Endometrium (tissue), 2 donors: ENCODE data around the gene PDE4D.

Source experiments
- FAIRE-seq: peaks from 2 replicates; lab custom pipeline; 2012; peaks lifted over from hg19 to GRCh38; lab: Jason Lieb, UNC
- donor health status: control.
- donor health status: control.

Gene PDE4D

DNA sequence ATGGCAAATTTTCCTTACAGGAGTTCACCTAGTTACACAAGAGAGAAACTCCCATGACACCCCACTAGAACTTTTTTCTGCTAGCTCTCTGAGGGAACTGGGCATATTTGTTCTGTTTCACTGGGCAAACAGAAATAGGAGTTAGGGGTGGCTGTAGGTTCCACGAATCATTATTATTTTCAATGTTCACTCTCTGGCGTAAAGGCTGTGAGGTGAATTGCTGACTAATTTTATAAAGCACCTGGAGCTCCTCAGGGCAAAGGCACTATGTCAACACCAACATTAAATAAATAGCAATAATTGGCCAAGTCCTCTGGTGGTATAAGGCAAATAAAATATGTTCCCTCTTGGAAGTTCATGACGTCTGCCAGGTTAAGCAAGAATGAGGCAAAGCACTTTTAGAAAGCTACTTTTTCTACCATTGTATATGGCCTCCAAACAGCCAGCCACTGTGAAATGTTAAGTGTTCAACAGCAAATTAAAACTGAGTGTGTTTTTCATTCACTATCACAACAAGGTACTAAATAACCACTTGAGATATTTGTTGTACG is 344.6 kb downstream of the PDE4D start:
- no peak for FAIRE-seq

DNA sequence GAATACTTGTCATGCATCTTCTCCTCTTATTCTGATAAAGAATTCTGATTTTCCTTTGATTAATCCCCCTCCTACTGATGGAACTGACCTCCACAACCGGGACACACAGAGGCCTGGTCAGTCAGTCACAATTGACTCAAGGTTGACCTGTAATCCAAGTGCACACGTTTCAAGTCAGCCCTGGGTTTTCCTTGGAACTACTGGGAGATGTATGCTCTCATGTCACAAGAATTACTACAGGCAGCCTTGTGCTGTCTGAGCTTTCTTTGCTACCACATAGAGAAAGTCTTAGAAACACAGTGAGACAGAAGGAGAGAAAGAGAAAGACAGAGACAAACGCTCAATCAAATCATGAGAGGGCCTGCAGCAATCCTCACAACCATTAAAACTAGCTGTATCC is 345.8 kb downstream of the PDE4D start:
- no peak for FAIRE-seq

DNA sequence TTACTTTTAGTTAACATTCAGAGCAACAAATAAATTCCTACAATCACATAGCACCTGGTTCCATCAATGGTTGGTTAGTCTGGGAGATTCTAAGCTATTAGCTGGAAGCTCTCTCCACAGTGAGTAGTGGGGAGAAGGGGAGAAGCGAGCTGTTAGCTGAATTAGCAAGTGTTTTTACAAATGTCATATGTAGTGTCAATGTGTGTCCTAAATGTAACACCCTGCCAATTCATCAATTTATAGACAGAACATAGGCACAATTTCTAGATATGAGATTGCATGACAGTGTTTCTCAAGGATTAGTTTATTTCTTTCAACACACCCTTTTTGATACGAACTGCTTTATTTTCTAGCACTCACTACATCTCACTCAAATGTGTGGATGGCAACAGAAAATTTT is 349.0 kb downstream of the PDE4D start:
- no peak for FAIRE-seq

DNA sequence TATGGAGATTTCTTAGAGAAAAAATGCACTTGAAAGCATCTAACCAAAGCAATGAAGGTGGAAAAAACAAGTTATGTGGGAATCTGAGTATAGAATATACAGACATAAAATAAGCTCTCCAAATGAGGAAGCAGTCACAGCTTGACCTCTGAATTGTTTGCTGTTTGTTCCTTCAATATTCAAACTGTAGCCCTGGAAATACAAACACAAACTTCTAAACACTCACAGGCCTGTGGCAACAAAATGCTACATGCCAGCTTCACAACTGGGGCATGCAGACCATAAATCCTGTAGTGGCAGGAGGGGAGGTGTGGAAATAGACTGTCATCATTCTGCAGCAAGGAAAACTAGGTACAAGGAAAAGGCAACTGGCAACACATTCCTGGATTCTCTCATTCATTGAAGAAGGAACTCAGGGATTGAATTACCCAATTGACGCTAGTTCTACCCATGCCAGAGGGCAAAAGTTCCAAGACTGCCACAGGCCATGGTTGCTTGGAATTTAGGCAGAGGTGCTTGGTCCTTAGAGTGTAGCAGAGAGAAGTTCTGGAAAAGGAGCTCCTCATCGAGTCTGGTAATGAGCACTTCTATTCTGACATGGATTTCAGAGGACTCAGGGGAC is 349.6 kb downstream of the PDE4D start:
- no peak for FAIRE-seq

DNA sequence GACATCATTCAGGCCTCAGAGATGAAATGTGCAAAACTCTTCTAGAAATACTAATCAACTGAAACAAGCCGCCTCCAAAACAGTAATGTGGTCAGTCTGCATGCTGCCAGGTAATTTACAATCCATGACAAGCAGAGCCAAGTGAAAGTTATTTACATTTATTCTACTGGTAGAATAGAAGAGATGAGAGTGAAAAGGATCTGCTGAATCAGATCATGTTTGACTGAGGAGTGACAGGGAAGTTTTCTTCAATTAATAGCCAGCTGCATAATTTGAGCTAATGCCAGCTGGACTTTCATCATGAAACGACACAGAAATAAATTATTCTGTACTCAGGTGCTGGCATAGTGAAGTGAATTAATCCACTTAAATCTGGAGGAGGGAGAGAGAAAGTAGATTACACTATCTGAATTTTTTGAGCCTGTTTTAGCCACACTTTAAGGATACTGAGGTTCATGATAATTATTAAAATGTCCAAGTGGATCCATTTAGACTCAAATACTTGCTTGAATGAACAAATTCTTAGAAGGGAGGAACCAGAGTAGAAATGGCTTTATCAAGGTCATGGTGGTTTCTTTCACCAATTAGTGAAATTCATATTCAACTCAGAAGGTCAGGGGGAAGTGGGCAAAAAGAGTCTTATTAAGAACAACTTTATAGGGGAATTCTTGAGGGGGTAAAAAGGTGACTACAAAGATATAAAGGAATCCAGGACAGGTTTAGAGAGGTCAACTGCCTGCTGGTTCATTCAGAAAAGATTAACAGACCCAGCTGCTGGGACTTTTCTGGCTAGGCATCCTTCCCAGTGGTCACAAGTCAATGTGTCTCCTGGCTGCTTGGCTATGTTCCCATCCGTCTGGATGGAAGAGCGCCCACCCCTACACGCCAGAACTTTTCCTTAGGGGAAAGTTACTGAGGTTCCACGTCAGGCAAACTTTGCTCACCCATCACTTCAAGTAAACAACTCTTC is 350.4 kb downstream of the PDE4D start:
- FAIRE-seq: no peak

DNA sequence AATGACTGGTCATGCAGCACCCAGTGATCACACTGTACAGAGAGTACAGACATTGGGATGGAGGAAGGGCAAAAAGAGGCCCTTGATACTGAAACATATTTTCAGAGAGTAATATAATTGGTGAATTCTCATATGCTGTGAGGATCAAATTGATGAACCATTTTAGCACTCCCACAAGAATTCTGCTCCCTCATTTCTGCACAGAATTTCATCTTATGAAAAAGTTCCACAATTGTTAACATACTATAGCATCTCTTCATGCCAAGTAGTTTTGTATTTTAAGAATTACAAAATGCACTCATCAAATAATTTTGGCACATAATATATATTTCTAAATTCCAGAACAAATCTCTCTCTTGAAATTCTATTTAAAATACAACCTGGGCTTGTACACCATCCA is 351.2 kb downstream of the PDE4D start:
- no peak for FAIRE-seq

DNA sequence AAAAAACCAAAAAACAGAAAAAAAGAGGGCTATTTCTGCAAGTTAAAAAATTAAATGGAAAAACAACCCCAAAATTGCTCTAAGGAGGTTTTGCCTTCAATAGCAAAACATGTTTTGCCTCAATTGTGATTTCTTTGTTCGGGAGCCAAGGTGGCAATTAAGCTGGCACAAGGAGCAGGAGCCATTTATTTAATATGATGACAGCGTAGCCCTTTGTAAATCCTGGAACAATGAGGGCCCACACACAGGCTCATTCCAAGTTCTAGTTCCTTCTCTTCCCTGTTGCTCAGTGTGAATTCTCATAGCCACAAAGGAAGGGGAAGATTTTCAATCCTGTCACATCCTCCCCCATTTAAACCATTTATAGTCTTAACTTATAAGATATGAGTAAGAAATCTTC is 353.2 kb downstream of the PDE4D start:
- FAIRE-seq: peak; percentile 39

DNA sequence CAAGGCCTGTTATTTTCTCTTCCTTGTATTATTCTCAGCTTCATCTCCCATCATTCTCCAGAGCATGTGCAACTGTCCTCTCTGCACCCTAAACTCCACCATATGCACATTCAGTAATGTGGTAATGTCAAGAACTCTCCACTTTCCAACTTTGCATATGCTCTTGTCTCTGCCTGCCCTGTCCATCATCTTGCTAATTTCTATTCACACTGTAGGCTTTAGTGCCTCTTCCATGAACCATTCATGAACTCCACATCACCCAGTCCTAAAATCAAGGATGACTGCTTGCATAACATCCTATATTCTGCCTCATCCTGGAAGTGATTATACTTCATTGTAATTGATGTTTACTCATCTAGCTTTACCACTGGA is 354.8 kb downstream of the PDE4D start:
- FAIRE-seq: no peak

DNA sequence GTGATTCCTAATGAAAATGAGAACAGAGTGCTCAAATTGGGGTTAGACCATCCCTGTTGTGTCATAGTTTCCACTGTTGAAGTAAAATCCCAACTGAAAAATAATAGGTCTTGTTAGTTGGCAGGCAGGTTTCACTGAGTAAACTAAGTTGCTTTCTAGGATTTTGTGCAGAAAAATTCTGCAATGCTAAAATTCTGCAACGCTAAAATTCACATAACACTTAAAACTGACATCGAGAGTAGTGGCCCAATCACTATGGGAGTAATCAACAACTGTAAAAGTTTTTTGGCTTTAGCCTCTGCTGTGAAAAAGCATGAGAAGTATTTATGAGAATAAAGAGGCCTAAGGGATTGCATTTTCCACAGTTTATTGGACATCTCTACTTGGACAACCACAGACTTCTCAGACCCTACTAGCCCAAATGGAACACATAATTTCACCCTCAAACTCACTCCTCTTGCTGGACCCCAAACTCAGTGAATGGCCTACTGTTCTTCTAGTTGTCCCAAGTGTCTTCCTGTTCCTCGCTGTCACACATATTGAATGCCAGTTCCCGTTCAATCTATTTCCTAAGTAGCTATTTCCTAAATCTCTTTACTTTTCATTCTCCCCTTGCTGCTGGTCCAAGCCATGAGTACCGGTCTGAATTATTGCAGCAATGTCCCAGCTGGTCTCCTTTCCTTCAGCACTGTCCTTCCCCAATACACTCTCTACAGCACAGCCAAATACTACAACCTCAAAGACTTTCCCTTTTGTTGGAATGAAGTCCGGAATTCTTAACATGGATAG is 355.4 kb downstream of the PDE4D start:
- no peak for FAIRE-seq

DNA sequence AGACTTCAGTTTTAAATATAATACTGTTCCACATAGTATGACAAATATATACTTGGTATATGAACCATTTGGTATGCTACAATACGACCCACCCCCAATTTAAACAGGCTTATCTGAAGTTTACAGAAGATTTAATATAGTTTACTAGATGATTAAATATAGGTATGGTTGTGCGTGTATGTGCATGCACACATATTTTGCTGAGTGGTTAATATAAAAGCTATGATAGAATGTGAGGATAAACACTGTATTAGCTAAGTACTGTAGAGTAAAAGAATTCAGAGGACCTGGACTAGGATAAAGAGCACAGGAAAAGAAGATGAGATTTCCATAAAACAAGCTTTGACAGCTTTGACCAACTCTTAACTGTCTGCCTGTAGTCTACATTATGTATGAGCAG is 356.7 kb downstream of the PDE4D start:
- FAIRE-seq: no peak

DNA sequence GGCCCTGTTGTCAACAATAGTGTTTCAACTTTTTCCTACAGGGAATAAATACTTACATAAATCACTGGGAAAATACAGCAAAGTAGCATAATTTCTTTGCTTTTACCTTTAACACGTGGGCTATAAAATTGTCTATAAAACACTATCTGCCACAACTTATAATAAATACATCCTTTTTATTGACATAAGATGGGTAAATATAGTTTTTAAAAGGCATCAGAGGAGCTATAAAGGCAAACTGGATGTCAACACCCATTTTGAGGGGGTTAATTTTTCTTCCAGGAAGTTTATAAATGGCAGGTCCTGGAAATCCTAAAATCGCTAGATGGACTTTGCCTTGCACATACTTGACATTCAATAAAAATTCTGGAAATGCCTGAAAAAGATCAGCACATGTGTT is 358.0 kb downstream of the PDE4D start:
- no peak for FAIRE-seq

DNA sequence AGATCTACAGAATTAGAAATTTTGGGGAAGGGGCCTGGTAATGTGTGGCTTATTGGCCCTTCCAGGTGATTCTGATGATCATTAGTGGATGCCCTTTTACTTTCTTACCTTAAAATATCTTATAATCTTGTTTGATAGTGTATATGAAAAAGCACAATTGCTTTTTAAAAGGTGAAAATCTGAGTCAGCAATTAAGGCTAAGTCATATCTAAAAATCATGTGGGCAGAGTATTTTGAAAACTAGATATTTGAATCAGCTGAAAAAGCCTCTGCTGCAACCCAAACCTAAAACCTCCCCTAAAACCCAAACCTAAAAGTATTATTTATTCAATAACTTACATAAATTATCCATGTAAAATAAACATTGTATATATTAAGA is 359.8 kb downstream of the PDE4D start:
- FAIRE-seq: no peak

DNA sequence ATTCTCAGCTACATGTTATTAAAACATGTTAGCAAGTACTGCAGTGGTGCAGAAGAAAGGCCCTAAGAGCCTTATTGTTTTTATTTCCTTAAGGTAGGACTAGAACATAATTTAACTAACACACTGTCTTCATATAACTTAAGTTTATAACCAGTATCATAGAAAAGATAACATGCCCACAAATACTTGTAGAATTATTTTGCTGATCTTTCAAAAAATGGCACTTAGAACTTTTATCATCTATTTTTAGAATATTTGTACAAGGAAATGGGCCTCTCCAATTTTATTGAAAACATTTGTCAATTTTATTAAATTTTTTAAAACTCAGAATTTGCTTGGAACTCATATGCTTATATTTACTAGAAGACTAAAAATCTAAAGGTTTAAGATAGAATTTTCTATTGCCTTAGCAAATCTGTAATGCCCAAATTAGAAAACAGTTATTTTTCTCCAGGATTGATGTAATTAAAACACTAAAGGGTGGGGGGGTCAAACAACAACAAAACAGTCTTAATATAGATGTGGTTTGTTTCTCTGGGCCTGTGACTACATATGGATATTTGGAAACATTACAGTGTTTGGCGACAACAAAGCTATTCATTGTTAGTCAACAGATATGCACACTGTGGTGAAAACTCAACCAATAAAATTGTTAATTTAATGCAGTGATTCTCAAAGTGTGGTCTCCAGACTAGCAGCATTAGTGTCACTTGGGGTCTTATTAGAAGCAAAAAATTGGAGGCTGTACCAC is 360.4 kb downstream of the PDE4D start:
- FAIRE-seq: no peak

DNA sequence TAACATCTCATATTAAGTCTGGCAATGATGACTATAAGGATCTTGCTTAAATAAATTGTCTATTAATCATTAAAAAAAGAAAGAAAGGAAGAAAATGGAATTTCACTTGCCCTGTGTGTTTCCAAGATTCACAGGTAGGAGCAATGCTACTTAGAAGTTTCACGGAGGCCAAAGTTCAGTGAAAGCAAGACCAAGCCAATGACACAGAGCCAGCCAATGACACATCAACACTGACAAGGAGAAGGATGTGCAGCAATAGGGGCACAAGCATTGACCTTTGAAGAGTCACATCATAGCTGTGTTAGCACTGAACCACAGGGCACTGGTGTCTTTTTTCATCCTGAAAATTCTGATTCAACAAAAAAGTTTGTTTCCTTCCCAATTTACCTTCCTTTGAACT is 364.3 kb downstream of the PDE4D start:
- no peak for FAIRE-seq

DNA sequence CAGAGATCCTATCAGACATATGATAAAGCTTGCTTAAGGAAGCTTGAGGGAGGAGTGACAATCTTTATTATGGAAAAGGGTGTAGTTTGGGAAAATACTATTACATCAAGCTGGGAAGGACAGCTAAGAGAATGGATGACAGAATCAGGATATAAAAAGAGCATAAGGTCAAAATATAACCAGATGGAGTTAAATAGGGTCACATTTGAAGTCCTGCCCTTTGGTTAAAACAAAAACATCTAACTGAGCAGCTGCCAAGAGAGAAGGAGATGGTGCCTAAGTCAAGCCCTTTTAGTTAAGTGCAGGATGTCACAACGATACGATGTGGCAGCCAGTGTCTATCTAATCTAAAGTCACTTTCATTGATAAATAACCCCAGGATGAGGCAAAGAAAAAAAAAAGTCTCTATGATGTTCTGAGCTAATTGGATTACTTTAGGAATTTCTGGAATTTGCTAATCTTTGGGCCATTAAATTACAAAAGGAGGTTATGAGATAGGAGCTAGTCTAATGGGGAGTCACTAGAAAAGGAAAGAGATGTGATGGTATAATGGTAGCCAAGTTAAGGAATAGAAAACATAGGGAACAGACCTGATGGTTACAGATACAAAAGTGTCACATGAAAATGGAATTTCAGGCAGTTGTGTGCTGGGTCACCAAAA is 365.2 kb downstream of the PDE4D start:
- FAIRE-seq: no peak

DNA sequence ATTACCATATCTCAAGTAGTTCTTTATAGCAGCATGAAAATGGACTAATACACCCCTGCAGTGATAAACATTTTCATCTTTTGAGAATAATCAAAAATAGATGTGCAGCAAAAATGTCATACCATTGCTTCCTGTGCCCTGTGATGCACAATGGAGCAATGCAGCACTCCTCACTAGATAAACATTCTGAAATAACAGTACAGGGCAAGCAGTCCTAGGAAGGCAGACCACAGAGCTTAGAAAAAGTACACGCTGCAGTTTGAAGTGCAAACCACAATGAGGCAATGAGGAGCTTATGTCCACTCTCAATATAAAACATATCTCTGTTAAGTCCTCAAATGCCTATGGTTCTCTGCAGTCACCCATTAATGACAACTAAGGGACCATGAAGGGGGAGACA is 367.6 kb downstream of the PDE4D start:
- no peak for FAIRE-seq

DNA sequence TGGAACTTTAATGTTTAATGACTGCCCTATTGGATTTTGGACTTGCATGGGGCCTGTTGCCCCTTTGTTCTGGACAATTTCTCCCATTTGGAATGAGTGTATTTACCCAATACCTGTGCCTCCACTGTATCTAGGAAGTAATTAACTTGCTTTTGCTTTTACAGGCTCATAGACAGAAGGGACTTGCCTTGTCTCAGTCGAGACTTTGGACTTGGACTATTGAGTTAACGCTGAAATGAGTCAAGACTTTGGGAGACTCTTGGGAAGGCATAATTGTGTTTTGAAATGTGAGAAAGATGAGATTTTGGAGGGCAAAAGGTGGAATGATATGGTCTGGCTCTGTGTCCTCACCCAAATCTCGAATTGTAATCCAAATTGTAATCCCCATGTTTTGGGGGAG is 368.2 kb downstream of the PDE4D start:
- FAIRE-seq: no peak

DNA sequence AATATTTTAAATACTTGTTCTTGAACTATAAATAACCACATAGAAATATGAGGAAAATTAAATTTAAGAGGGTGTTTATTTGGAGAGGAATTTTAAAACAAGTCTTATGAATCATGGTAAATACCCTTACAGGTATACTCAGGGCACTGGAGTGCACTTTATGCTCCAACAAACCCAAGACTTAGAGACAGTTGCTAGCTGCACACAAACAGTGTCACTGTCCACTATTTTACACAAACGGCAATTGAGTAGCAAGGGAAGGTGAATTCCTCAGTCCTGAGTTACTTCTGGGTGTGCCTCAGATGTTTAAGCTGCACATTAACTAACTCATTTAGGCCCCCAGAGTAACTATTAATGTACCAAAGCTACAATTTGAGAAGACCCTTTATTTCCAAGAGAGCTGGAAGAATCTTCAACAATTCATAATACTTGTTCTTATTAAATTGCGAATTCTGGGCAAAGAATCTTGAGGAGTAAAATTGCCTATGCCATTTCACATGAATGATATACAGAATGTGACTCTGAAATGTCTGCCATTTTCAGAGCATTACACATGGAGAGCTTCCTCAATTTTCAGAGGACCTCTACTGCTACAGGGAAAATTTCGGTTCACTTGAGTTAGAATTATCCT is 371.2 kb downstream of the PDE4D start:
- FAIRE-seq: no peak

DNA sequence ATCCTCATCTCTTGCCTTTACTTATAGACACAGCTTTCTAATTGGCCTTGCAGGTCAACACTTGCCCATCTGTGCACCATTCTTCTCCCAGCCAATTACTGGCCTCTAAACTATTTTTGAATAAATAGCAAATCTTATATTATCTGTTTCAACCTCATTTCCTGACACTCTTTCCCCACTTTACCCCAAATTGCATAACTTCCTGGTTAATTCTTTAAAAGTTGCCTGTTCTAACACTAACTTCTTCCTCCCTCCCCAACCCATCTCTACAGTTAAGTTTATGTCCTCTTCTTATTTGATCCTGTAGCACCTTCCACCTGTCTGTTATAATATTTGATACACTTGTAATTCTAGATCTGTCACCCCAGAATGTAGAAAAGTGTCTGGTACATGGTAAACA is 372.1 kb downstream of the PDE4D start:
- no peak for FAIRE-seq

DNA sequence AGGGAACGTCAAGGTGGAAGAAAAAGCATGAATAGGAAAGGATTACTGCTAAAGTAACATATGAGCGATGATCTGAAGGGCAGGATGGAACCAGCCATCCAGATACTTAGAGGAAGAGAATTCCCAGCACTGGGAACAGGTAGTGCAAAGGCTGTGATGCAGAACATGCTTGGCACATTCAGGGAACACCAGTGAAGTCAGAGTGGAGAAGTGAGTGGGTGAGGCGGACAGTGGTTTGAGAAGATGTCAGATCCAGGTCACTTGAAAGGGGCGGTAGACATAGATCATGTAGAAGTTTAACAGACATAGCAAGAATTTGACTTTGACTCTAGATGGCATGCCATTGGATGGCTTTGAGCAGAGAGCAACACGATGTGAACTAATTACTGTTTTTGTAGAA is 374.2 kb downstream of the PDE4D start:
- no peak for FAIRE-seq
